HepG2 (cell line): ENCODE measurements around the gene CHPF. TPM values are rescaled to one million over a fixed set of nuclear protein-coding genes. Genes with fewer than 3 reads are reported as not detected.

Experiments
- CCAR2 ChIP-seq: fragments of 200-400 bp; formaldehyde crosslinking; optimal IDR thresholded peaks from 2 replicates; pipeline ENCODE3; 2018; ENCODE audit warnings: low read depth, mild to moderate bottlenecking, low read length, moderate library complexity
- HNRNPK ChIP-seq: fragments of 200-400 bp; formaldehyde crosslinking; IDR thresholded peaks from 2 replicates; pipeline ENCODE4 v1.6.1; 2018; ENCODE audit warnings: low read length, low read depth, moderate library complexity, mild to moderate bottlenecking; ENCODE audit not compliant: poor library complexity, severe bottlenecking
- JARID2 ChIP-seq: sonication (generic); formaldehyde crosslinking; IDR thresholded peaks from 2 replicates; pipeline ENCODE4 v1.8.1; 2023; ENCODE audit warnings: missing genetic modification reagents, inconsistent platforms; ENCODE audit not compliant: insufficient replicate concordance
- NCOA1 ChIP-seq: sonication (generic); formaldehyde crosslinking; IDR thresholded peaks from 2 replicates; pipeline ENCODE4 v1.9.0; 2021; ENCODE audit warnings: missing genetic modification reagents
- PBX3 ChIP-seq: sonication (generic); formaldehyde crosslinking; IDR thresholded peaks from 2 replicates; pipeline ENCODE4 v1.8.1; 2023; ENCODE audit warnings: missing genetic modification reagents, inconsistent platforms, borderline replicate concordance
- SETDB1 ChIP-seq: sonication (generic); formaldehyde crosslinking; IDR thresholded peaks from 2 replicates; pipeline ENCODE4 v1.5.1; 2020; ENCODE audit warnings: missing genetic modification reagents, mild to moderate bottlenecking, borderline replicate concordance
- SRSF4 ChIP-seq: fragments of 200-400 bp; formaldehyde crosslinking; IDR thresholded peaks from one replicate; pipeline ENCODE4 v1.6.1; 2018; ENCODE audit warnings: mild to moderate bottlenecking, low read depth, low read length, moderate library complexity; ENCODE audit not compliant: poor library complexity, severe bottlenecking
- TBL1XR1 ChIP-seq: fragments of 150-350 bp; IDR thresholded peaks from 2 replicates; pipeline ENCODE4 v1.6.1; 2014; ENCODE audit warnings: borderline replicate concordance, low read length; ENCODE audit not compliant: partially characterized antibody
- USF2 ChIP-seq, 2 experiments: sonication (generic) in 1 of 2; formaldehyde crosslinking in 1 of 2; IDR thresholded peaks; 2 replicates each; pipeline versions ENCODE4 v1.5.1 to v1.6.1; 2011 to 2020; ENCODE audit warnings: borderline replicate concordance in 1 of 2, low read depth in 1 of 2, low read length in 1 of 2, mild to moderate bottlenecking in 1 of 2, missing genetic modification reagents in 1 of 2, moderate library complexity in 1 of 2
- ZMYM2 ChIP-seq: sonication (generic); formaldehyde crosslinking; IDR thresholded peaks from 2 replicates; pipeline ENCODE4 v1.8.0; 2022; ENCODE audit warnings: mild to moderate bottlenecking, missing genetic modification reagents
- ZNF605 ChIP-seq: sonication (generic); formaldehyde crosslinking; IDR thresholded peaks from 2 replicates; pipeline ENCODE4 v1.8.0; 2022; ENCODE audit warnings: mild to moderate bottlenecking, missing genetic modification reagents
- polyA plus RNA-seq, 8 experiments: library from polyadenylated mRNA; depleted of rRNA in 3 of 8; stranded (reverse) in 7 of 8; unstranded in 1 of 8; fragments of >200 nt; fragmentation: Illumina TruSeq in 4 of 8; extraction: Trizol in 4 of 8; gene quantifications; 2 replicates each; pipeline versions ENCODE4 v1.2.1 to v1.2.3, GENCODE V29; 2011 to 2016; ENCODE audit warnings: low read depth in 4 of 8, missing spikeins in 1 of 8, mixed read lengths in 1 of 8; ENCODE audit not compliant: insufficient read depth in 1 of 8
- total RNA-seq, 5 experiments: library from RNA; depleted of rRNA; stranded (reverse); fragments of >200 nt; fragmentation: Illumina TruSeq; extraction: Trizol; gene quantifications; 2 replicates each; pipeline ENCODE4 v1.2.3, GENCODE V29; 2016; ENCODE audit warnings: low read depth in 1 of 5

The CHPF gene
- total and polyA plus RNA-seq, 2 of the 13 experiments (the other 11 are each of a cell fraction or from before 2014, with no cell fraction given), result 79.6 to 111 TPM

DNA sequence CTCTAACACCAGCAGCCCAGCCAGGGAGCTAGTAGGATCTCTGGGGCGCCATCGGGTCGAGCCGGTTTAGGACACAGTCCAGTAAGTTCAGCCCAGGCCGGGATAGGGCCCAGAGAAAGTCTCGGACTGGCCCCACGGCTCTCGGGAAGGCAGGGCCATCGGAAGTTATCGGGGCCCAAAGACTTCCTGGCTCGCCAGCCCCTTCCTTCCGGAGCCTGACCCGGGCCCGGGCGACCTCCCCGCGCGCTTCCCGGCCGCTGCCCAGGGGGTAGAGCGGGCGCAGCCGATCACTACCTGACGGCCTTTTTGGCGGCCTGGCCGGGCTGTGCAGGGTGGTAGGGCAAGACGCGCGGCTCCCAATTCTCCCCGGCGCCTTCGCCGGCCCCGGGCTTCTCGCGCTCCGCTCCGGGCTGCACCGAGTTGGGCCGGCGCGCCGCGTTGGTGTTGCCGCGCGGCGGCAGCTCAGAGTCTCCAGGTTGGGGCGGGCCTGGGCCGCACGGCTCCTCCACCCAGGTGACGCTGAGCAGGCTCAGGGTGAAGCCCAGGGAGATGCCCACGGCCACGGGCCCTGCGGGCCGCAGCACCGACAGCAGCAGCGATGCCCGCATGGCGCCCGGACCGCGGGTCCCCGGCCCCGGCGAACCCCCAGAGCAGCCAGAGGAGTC, 546 bp downstream of the CHPF start (continued):
- TF ChIP-seq USF2 (IDR thresholded peaks at IDR 0.05; ENCODE audit: low read depth, low read length) (no peak), USF2 (CRISPR knock-in tag; IDR thresholded peaks at IDR 0.05; ENCODE audit: borderline replicate concordance) (no peak), NCOA1 (CRISPR knock-in tag) (no peak), ZNF605 (no peak), CCAR2 (no peak), TBL1XR1 (no peak), SETDB1 (CRISPR knock-in tag) (no peak), PBX3 (CRISPR knock-in tag) (no peak), JARID2 (no peak), HNRNPK (no peak), ZMYM2 (no peak), SRSF4 (peak; percentile 38)
- TF ChIP-seq, all 625 proteins: peak for 94
